Measurements from ENCODE around the gene METTL1.

GRCh38 chr12:57744777-57745484 is 27.0 kb downstream of the METTL1 start, which contains the start of gene TSPAN31:
- TF ChIP-seq CTCF (conservative IDR thresholded peaks at IDR 0.05; ENCODE audit: low read length) = no peak
- no peak for TF ChIP-seq EZH2phosphoT487 (IDR thresholded peaks at IDR 0.05; ENCODE audit: borderline replicate concordance)

Measured in Loucy (cell line).